NCI-H187 (cell line): ENCODE data around the gene PSME2.

ENCODE experiments used
- DNase-seq, 2 experiments: peaks; one replicate each; lab custom pipeline; 2025; lab: John Stamatoyannopoulos, UW

The PSME2 gene

GRCh38 chr14:24146453-24146977 lies at the start of gene PSME2:
Gene PSME2 (minus strand): TSS chr14:24146610. CDS start chr14:24146581, 29 bp downstream.
- peak; percentile 92 to 97 for DNase-seq

- peak; percentile 67 to 74 for DNase-seq
Observed at GRCh38 chr14:24195186-24196070, 49.0 kb upstream of the PSME2 start, which contains the start of gene TM9SF1. Gene TM9SF1 (minus strand): TSS chr14:24195441. CDS start chr14:24195019, 422 bp downstream.

- DNase-seq = no peak
Observed at GRCh38 chr14:24194873-24195185, 48.4 kb upstream of the PSME2 start.

- no peak for DNase-seq
Observed at GRCh38 chr14:24194186-24194872, 47.9 kb upstream of the PSME2 start.

- no peak for DNase-seq
Observed at GRCh38 chr14:24192933-24193332, 46.5 kb upstream of the PSME2 start.

- DNase-seq = no peak
Observed at GRCh38 chr14:24190416-24190815, 44.0 kb upstream of the PSME2 start.

GRCh38 chr14:24189460-24189859 lies 43.0 kb upstream of the PSME2 start:
- DNase-seq = no peak

GRCh38 chr14:24189059-24189375 lies 42.6 kb upstream of the PSME2 start:
- no peak for DNase-seq

GRCh38 chr14:24188251-24189058 lies 42.0 kb upstream of the PSME2 start, which contains the start of gene IPO4:
Gene IPO4 (minus strand): TSS chr14:24188816. CDS start chr14:24188787, 29 bp downstream.
- peak; percentile 81 to 96 for DNase-seq

- no peak for DNase-seq
Observed at GRCh38 chr14:24187539-24187915, 41.1 kb upstream of the PSME2 start.

- no peak for DNase-seq
Observed at GRCh38 chr14:24186831-24187538, 40.6 kb upstream of the PSME2 start.

GRCh38 chr14:24185741-24186140 lies 39.3 kb upstream of the PSME2 start:
- DNase-seq = no peak

- no peak for DNase-seq
Observed at GRCh38 chr14:24185026-24185425, 38.6 kb upstream of the PSME2 start.

- DNase-seq = no peak
Observed at GRCh38 chr14:24184104-24184970, 37.9 kb upstream of the PSME2 start.

- DNase-seq = no peak
Observed at GRCh38 chr14:24183014-24183481, 36.6 kb upstream of the PSME2 start.

GRCh38 chr14:24182110-24182882 lies 35.9 kb upstream of the PSME2 start:
- DNase-seq = no peak

GRCh38 chr14:24181371-24182077 lies 35.1 kb upstream of the PSME2 start:
- DNase-seq = no peak

GRCh38 chr14:24179961-24180796 lies 33.8 kb upstream of the PSME2 start:
- DNase-seq = no peak
